Natural killer cell (primary cell): ENCODE measurements around the gene VARS2. TPM values are rescaled to one million over a fixed set of nuclear protein-coding genes. Genes with fewer than 3 reads are reported as not detected.
"Not testable (repeated sequence)": the region's sequence is repeated elsewhere in the genome, so short reads cannot be mapped to it uniquely, and the experiment has no call there.

Experiments used
- ATAC-seq, 3 donors: fragments of 150-1000 bp in 2 of 3; fragments of 200-7000 bp in 1 of 3; cut with Tn5 transposase; 1 replicate in 1 of 3; 2 replicates in 2 of 3; pipeline ENCODE4 v1.10.0; 2021; ENCODE audit warnings: mild to moderate bottlenecking in 2 of 3, moderate library complexity in 2 of 3
- DNase-seq, 2 donors: peaks; one replicate each; pipeline versions ENCODE4 v3.0.0 to v3.0.0-alpha.2; 2013 to 2021; ENCODE audit warnings: mixed read lengths in 1 of 2
- H3K27ac ChIP-seq: one replicate; pipeline ENCODE4 v1.5.1; 2013; ENCODE audit warnings: mild to moderate bottlenecking, low read length
- H3K27me3 ChIP-seq: one replicate; pipeline ENCODE4 v1.6.1; 2013; ENCODE audit warnings: low read length; ENCODE audit not compliant: control insufficient read depth, insufficient read depth
- H3K36me3 ChIP-seq: one replicate; pipeline ENCODE4 v1.6.1; 2013; ENCODE audit warnings: low read length; ENCODE audit not compliant: control insufficient read depth, insufficient read depth
- H3K4me1 ChIP-seq: one replicate; pipeline ENCODE4 v1.6.1; 2013; ENCODE audit warnings: low read length; ENCODE audit not compliant: control insufficient read depth, insufficient read depth
- H3K4me3 ChIP-seq: one replicate; pipeline ENCODE4 v1.5.1; 2013; ENCODE audit warnings: low read length
- H3K9me3 ChIP-seq: one replicate; pipeline ENCODE4 v1.6.1; 2013; ENCODE audit warnings: low read length; ENCODE audit not compliant: control insufficient read depth, insufficient read depth
- H3K27ac Mint-ChIP-seq, 2 donors: one replicate each; pipeline ENCODE4 v1.8.0; 2022; ENCODE audit warnings: mild to moderate bottlenecking in 2 of 2, mixed read lengths in 2 of 2, moderate library complexity in 1 of 2
- H3K27me3 Mint-ChIP-seq, 2 donors: one replicate each; pipeline ENCODE4 v1.8.0; 2022; ENCODE audit warnings: low read depth in 2 of 2, mixed read lengths in 2 of 2
- H3K36me3 Mint-ChIP-seq: one replicate; pipeline ENCODE4 v1.8.0; 2022; ENCODE audit warnings: mixed read lengths
- H3K4me1 Mint-ChIP-seq, 2 donors: one replicate each; pipeline ENCODE4 v1.8.0; 2022; ENCODE audit warnings: mixed read lengths in 2 of 2
- H3K4me3 Mint-ChIP-seq: one replicate; pipeline ENCODE4 v1.8.0; 2022; ENCODE audit warnings: mild to moderate bottlenecking, moderate library complexity, mixed read lengths
- H3K9me3 Mint-ChIP-seq, 2 donors: one replicate each; pipeline ENCODE4 v1.8.0; 2022; ENCODE audit warnings: mixed read lengths in 2 of 2
- WGBS: methylation state at CpG from one replicate; pipeline ENCODE4 v1.1.7; 2013; ENCODE audit warnings: missing lambda C conversion rate; ENCODE audit not compliant: insufficient coverage; 5-methylcytosine and 5-hydroxymethylcytosine counted together
- intact Hi-C: fragments of 100-400 bp; cut with micrococcal nuclease; formaldehyde crosslinking; loops from one replicate; pipeline ENCODE4 v1.14.2; 2022
- total RNA-seq, 4 donors: library from RNA; stranded (reverse); fragments of 120-200 nt in 1 of 4; gene quantifications; one replicate each; pipeline versions ENCODE4 v1.2.3 to v1.2.4, GENCODE V29; 2013 to 2022
- TF ChIP-seq, protein P1 (sequence below): fragments of 200-600 bp; IDR thresholded peaks from one replicate; pipeline ENCODE4 v1.8.0; 2022; ENCODE audit warnings: antibody characterized with exemption

The VARS2 gene
- total RNA-seq, 3 donors from 2014 or later (not counting 1 experiment from before 2014, with no cell fraction given): 16.9 to 36.7 (median 24.5) TPM

GRCh38 chr6:30908700-30909099, 5.3 kb upstream of the VARS2 start:
- intact Hi-C loops: no loop called here
- Histone ChIP-seq H3K9me3 (no peaks in the 10 kb centered on the region), H3K4me1 (peaks cover 18% of the 10 kb centered on the region), H3K36me3 (peaks cover 11% of the 10 kb centered on the region), H3K4me3 (peak overlapping the region; percentile 67), H3K27me3 (no peaks in the 10 kb centered on the region), H3K27ac (no peak overlapping the region)
- Mint-ChIP-seq H3K36me3 (no peaks in the 10 kb centered on the region), H3K9me3 (no peaks in the 10 kb centered on the region), H3K27ac (peak overlapping the region; percentile 73 to 83), H3K4me1 (peaks cover 16 to 24% of the 10 kb centered on the region in 2 donors), H3K27me3 (no peaks in the 10 kb centered on the region), H3K4me3 (peak overlapping the region; percentile 99)
- TF ChIP-seq, protein P1, sequence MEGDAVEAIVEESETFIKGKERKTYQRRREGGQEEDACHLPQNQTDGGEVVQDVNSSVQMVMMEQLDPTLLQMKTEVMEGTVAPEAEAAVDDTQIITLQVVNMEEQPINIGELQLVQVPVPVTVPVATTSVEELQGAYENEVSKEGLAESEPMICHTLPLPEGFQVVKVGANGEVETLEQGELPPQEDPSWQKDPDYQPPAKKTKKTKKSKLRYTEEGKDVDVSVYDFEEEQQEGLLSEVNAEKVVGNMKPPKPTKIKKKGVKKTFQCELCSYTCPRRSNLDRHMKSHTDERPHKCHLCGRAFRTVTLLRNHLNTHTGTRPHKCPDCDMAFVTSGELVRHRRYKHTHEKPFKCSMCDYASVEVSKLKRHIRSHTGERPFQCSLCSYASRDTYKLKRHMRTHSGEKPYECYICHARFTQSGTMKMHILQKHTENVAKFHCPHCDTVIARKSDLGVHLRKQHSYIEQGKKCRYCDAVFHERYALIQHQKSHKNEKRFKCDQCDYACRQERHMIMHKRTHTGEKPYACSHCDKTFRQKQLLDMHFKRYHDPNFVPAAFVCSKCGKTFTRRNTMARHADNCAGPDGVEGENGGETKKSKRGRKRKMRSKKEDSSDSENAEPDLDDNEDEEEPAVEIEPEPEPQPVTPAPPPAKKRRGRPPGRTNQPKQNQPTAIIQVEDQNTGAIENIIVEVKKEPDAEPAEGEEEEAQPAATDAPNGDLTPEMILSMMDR: no peak
- ATAC-seq: no peak
- DNase-seq: no peak
- WGBS: 38% methylated on average over 2 of the region's 2 CpGs

GRCh38 chr6:30910473-30910872, 3.6 kb upstream of the VARS2 start:
- H3K4me3 ChIP-seq, H3K27ac ChIP-seq, DNase-seq, H3K9me3 ChIP-seq, H3K27ac Mint-ChIP-seq, H3K27me3 ChIP-seq, H3K27me3 Mint-ChIP-seq, H3K4me3 Mint-ChIP-seq, H3K9me3 Mint-ChIP-seq, ATAC-seq, H3K36me3 Mint-ChIP-seq: not testable (repeated sequence)
- Histone ChIP-seq H3K4me1 (peaks cover 29% of the 10 kb centered on the region), H3K36me3 (peaks cover 11% of the 10 kb centered on the region)
- WGBS: 95% methylated on average over 12 of the region's 12 CpGs
- H3K4me1 Mint-ChIP-seq: peaks cover 27 to 38% of the 10 kb centered on the region in 2 donors
- intact Hi-C loops: loop anchor here (10.0 kb wide), 1 partner anchor 174 kb away; no protein-coding TSS in a partner anchor

- peaks cover 6% of the 10 kb centered on the region for H3K36me3 Mint-ChIP-seq
- over 99% methylated on average over 8 of the region's 8 CpGs for WGBS
- Histone ChIP-seq H3K27ac (no peak overlapping the region), H3K4me1 (peaks cover 23% of the 10 kb centered on the region), H3K27me3 (no peaks in the 10 kb centered on the region), H3K36me3 (peaks cover 19% of the 10 kb centered on the region), H3K9me3 (no peaks in the 10 kb centered on the region), H3K4me3 (no peak overlapping the region)
- H3K4me3 Mint-ChIP-seq: peak overlapping the region; percentile 93
- H3K4me1 Mint-ChIP-seq: peaks cover 29 to 46% of the 10 kb centered on the region in 2 donors
- H3K27ac Mint-ChIP-seq: peak overlapping the region; percentile 4 to 41
- TF ChIP-seq, protein P1: no peak
- no peaks in the 10 kb centered on the region for H3K27me3 Mint-ChIP-seq
- intact Hi-C loops: loop anchor here (10.0 kb wide), 1 partner anchor 172 kb away; no protein-coding TSS in a partner anchor
- ATAC-seq: no peak
- no peaks in the 10 kb centered on the region for H3K9me3 Mint-ChIP-seq
- DNase-seq: no peak
Observed at GRCh38 chr6:30912746-30913520, 1.1 kb upstream of the VARS2 start.

DNA sequence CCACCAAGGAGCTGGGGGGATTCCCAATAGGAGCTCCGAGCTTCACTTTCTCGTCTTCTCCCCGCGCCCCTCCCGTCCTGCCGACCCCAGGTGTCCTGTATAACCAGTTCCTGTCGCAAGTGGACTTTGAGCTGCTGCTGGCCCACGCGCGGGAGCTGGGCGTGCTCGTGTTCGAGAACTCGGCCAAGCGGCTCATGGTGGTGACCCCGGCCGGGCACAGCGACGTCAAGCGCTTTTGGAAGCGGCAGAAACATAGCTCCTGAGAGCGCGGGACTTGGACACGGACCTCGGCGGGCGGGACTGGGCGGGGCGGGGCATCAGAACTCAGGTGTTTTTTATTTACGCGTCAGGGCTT, 340 bp upstream of the VARS2 start:
- no peaks in the 10 kb centered on the region for H3K9me3 Mint-ChIP-seq
- intact Hi-C loops: loop anchor here (10.0 kb wide), 1 partner anchor 171 kb away; no protein-coding TSS in a partner anchor
- peak overlapping the region; percentile 93 for H3K4me3 Mint-ChIP-seq
- WGBS: 20% methylated on average over 31 of the region's 31 CpGs
- no peak for DNase-seq
- Histone ChIP-seq H3K4me3 (peak overlapping the region; percentile 65), H3K4me1 (peaks cover 18% of the 10 kb centered on the region), H3K9me3 (no peaks in the 10 kb centered on the region), H3K36me3 (peaks cover 22% of the 10 kb centered on the region), H3K27ac (no peak overlapping the region), H3K27me3 (no peaks in the 10 kb centered on the region)
- ATAC-seq: no peak
- H3K27me3 Mint-ChIP-seq: no peaks in the 10 kb centered on the region
- peaks cover 6% of the 10 kb centered on the region for H3K36me3 Mint-ChIP-seq
- peak overlapping the region; percentile 41 to 85 for H3K27ac Mint-ChIP-seq
- TF ChIP-seq, protein P1: no peak
- peaks cover 21 to 38% of the 10 kb centered on the region in 2 donors for H3K4me1 Mint-ChIP-seq
